A673 (cell line): Measurements from ENCODE around the gene SUFU. TPM values are rescaled to one million over a fixed set of nuclear protein-coding genes. Genes with fewer than 3 reads are reported as not detected.

Source experiments
- BruUV-seq: library from RNA; stranded (reverse); fragments of 400-500 nt; replicated peaks from 2 replicates; lab custom pipeline; 2021; lab: Mats Ljungman, UMichigan
- CTCF ChIA-PET: fragments of 300-600 bp; sonication (Branson Sonifier 250); formaldehyde crosslinking; loops from one replicate; lab custom pipeline; 2022; ENCODE audit warnings: antibody characterized with exemption; lab: Charles Lee
- POLR2A ChIA-PET: fragments of 300-600 bp; sonication (Branson Sonifier 250); formaldehyde crosslinking; loops from one replicate; lab custom pipeline; 2022; ENCODE audit warnings: antibody characterized with exemption; ENCODE audit not compliant: low non-redundant PET; lab: Charles Lee
- DNase-seq: peaks from one replicate; pipeline ENCODE4 v3.0.0-alpha.2; 2015; ENCODE audit warnings: low spot score
- H3K27ac ChIP-seq: fragments of 200-600 bp; sonication (generic); 2 replicates; pipeline ENCODE4 v1.5.1; 2016; ENCODE audit warnings: mixed run types, low read depth, mild to moderate bottlenecking, mixed read lengths, antibody characterized with exemption, low read length; ENCODE audit not compliant: poor library complexity, severe bottlenecking
- H3K27me3 ChIP-seq: fragments of 200-600 bp; sonication (generic); replicated peaks from 2 replicates; pipeline ENCODE4 v1.6.1; 2017; ENCODE audit warnings: mixed run types, low read depth, mild to moderate bottlenecking, mixed read lengths, antibody characterized with exemption, low read length; ENCODE audit not compliant: insufficient read depth, poor library complexity
- H3K36me3 ChIP-seq: fragments of 200-600 bp; sonication (generic); 2 replicates; pipeline ENCODE4 v1.6.1; 2016; ENCODE audit warnings: mixed run types, mild to moderate bottlenecking, mixed read lengths, antibody characterized with exemption, low read length; ENCODE audit not compliant: insufficient read depth, poor library complexity, severe bottlenecking
- H3K4me1 ChIP-seq: fragments of 200-600 bp; sonication (generic); 2 replicates; pipeline ENCODE4 v1.6.1; 2017; ENCODE audit warnings: mixed run types, mild to moderate bottlenecking, mixed read lengths, antibody characterized with exemption, low read length; ENCODE audit not compliant: insufficient read depth, poor library complexity, severe bottlenecking
- H3K4me3 ChIP-seq: fragments of 200-600 bp; sonication (generic); 2 replicates; pipeline ENCODE4 v1.5.1; 2016; ENCODE audit warnings: low read depth, mixed run types, mild to moderate bottlenecking, mixed read lengths, low read length; ENCODE audit not compliant: poor library complexity, severe bottlenecking
- H3K9me3 ChIP-seq: fragments of 200-600 bp; sonication (generic); 2 replicates; pipeline ENCODE4 v1.6.1; 2016; ENCODE audit warnings: mixed run types, low read depth, mild to moderate bottlenecking, mixed read lengths, antibody characterized with exemption, low read length; ENCODE audit not compliant: poor library complexity, severe bottlenecking
- EZH2 ChIP-seq: fragments of 200-600 bp; sonication (generic); IDR thresholded peaks from 2 replicates; pipeline ENCODE4 v1.6.1; 2017; ENCODE audit warnings: borderline replicate concordance, low read depth, mild to moderate bottlenecking, mixed read lengths, antibody characterized with exemption, low read length; ENCODE audit not compliant: poor library complexity, severe bottlenecking
- intact Hi-C: fragments of 100-400 bp; cut with micrococcal nuclease; formaldehyde crosslinking; loops from one replicate; pipeline ENCODE4 v1.10.0; 2022; ENCODE audit not compliant: unreplicated experiment
- total RNA-seq: library from RNA; stranded (reverse); gene quantifications from 2 replicates; pipeline ENCODE4 v1.2.3, GENCODE V29; 2021
- TF ChIP-seq, protein P1 (sequence below): fragments of 300-800, 200-600 bp; sonication (generic); conservative IDR thresholded peaks from 2 replicates; pipeline ENCODE4 v1.5.1; 2017; ENCODE audit warnings: low read depth, mild to moderate bottlenecking, antibody characterized with exemption, low read length, moderate library complexity, mixed read lengths

SUFU gene
- total RNA-seq, 1 experiment from 2014 or later: 20.5 TPM

DNA sequence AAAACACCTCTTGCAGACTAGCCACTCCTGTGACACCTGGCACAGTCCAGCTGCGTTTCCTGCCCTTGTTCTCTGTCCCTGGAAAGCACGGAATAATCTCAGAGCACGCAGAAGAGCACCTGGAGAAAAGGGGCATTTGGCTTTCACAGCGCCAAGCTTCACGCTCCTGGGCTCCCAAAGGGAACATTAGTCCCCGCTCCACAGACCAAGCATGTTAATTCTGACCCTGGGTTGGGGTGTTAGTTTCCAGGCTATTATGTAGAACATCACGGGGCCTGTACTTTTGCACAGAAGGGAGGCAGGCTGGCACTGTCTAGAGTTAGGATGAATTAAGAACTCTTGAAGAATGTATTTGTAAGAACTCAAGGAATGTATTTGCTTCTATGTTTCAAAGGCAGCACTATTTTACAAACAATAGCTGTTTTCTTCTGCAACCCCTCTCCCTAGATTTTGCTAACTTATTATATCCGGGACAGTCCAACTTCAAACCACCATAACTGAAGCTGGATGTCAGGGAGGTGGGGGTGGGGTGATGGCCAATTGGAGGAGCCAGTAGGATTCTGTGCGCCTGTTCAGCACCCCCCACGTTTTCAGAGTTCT lies 78.3 kb downstream of the SUFU start:
- Histone ChIP-seq H3K4me1 (peaks cover 18% of the 10 kb centered on the region), H3K4me3 (no peak overlapping the region), H3K36me3 (no peaks in the 10 kb centered on the region), H3K27me3 (no peaks in the 10 kb centered on the region), H3K27ac (no peak overlapping the region), H3K9me3 (no peaks in the 10 kb centered on the region)
- ChIA-PET CTCF (interaction anchor here (0.6 kb wide), 1 partner anchor 182 kb away, joined by 4 read pairs; no protein-coding TSS in a partner anchor), POLR2A (no interaction called here)
- TF ChIP-seq, protein P1, sequence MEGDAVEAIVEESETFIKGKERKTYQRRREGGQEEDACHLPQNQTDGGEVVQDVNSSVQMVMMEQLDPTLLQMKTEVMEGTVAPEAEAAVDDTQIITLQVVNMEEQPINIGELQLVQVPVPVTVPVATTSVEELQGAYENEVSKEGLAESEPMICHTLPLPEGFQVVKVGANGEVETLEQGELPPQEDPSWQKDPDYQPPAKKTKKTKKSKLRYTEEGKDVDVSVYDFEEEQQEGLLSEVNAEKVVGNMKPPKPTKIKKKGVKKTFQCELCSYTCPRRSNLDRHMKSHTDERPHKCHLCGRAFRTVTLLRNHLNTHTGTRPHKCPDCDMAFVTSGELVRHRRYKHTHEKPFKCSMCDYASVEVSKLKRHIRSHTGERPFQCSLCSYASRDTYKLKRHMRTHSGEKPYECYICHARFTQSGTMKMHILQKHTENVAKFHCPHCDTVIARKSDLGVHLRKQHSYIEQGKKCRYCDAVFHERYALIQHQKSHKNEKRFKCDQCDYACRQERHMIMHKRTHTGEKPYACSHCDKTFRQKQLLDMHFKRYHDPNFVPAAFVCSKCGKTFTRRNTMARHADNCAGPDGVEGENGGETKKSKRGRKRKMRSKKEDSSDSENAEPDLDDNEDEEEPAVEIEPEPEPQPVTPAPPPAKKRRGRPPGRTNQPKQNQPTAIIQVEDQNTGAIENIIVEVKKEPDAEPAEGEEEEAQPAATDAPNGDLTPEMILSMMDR: no peak
- no peak for TF ChIP-seq EZH2
- intact Hi-C loops: loop anchor here (5.0 to 10.0 kb wide), 4 partner anchors 100 to 417 kb away; no protein-coding TSS in a partner anchor
- no peak for DNase-seq
- no TSS peak for BruUV-seq

DNA sequence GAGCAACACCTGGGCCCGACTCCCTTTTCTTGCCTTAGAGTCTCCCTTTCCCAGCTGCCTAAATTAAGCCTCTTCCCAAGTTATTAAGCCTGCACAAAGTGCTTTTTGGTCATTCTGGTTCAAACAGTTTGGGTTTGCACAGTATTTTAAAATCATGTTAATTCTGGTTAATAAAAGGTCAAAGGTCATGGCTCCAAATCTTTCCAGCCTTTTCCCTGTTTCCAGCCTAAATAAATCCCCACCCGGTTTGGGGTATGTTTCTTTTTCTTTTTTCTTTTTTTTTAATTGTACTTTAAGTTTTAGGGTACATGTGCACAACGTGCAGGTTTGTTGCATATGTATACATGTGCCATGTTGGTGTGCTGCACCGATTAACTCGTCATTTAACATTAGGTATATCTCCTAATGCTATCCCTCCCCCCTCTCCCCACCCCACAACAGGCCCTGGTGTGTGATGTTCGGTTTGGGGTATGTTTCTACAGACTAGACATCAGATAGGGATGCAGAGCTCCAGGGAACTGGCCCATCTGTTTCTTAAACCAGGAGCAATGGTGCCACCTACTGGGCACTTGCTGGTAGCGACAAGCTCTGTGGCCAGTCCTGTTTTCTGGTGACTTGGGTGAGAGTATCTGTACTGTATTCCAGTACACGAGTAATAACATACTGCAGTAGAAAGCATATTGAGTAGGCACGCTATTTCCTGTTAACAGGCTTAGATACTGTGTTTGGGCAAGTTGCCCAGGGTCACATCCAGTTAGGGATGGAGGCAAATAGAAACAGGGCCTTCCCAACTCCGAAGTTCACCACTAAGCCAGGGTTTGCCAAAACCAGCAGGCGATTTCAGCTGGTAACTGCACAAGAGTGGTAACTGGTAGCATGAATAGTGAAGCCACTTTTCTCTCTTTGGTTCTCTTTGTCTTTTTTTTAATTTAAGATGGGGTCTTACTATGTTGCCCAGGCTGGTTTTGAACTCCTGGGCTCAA lies 80.0 kb downstream of the SUFU start:
- no TSS peak for BruUV-seq
- TF ChIP-seq, protein P1: peak; percentile 87
- no peak for TF ChIP-seq EZH2
- POLR2A ChIA-PET: interaction anchor here (0.6 kb wide), 1 partner anchor 231 kb away, joined by 3 read pairs; no protein-coding TSS in a partner anchor
- CTCF ChIA-PET: interaction anchor here (0.6 to 1.3 kb wide), 20 partner anchors 13 to 414 kb away, joined by 3 to 29 read pairs (median 4); partner anchors contain the start of genes ACTR1A, ELOVL3 and SUFU
- Histone ChIP-seq H3K27ac (no peak overlapping the region), H3K4me3 (no peak overlapping the region), H3K9me3 (no peaks in the 10 kb centered on the region), H3K27me3 (no peaks in the 10 kb centered on the region), H3K4me1 (peaks cover 18% of the 10 kb centered on the region), H3K36me3 (no peaks in the 10 kb centered on the region)
- intact Hi-C loops: loop anchor here (1.0 to 10.0 kb wide), 5 partner anchors 80 to 419 kb away; partner anchors contain the start of gene SUFU
- peak; percentile 90 for DNase-seq

DNA sequence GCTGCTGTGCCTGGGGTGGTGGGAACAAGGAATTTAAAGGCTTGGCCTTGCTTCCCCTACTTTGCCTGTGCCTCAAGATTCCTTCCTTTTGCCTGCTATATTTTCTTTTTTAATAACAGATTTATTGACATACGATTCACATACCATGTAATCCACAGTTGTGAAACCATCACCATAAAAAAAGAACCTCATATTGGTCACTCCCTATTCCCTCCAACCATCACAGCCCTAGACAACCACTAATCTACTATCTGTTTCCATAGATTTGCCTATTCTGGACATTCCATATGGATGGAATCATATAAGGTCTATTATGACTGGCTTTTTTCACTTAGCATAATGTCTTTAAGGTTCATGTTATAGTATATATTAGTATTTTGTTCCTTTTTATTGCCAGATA lies 81.3 kb downstream of the SUFU start:
- CTCF ChIA-PET: no interaction called here

More for the DNA sequence above, 81.3 kb downstream of the SUFU start:
- Histone ChIP-seq H3K4me3 (no peak overlapping the region), H3K36me3 (no peaks in the 10 kb centered on the region), H3K9me3 (no peaks in the 10 kb centered on the region), H3K27me3 (no peaks in the 10 kb centered on the region), H3K4me1 (peaks cover 7% of the 10 kb centered on the region), H3K27ac (no peak overlapping the region)
- no TSS peak for BruUV-seq
- DNase-seq: no peak
- intact Hi-C loops: loop anchor here (10.0 kb wide), 1 partner anchor 420 kb away; no protein-coding TSS in a partner anchor
- POLR2A ChIA-PET: no interaction called here
- TF ChIP-seq, protein P1: no peak
- no peak for TF ChIP-seq EZH2
